Esophagus squamous epithelium (tissue), 5 donors: ENCODE measurements around the gene P2RY12. TPM values are rescaled to one million over a fixed set of nuclear protein-coding genes. Genes with fewer than 3 reads are reported as not detected.

Source experiments
- DNase-seq: peaks from one replicate; lab custom pipeline; 2025; lab: John Stamatoyannopoulos, UW
- H3K27ac ChIP-seq, 4 donors: fragments of 200-600 bp; sonication (generic); one replicate each; pipeline ENCODE4 v1.5.1; 2016 to 2019; ENCODE audit warnings: mild to moderate bottlenecking in 1 of 4
- H3K27me3 ChIP-seq, 4 donors: fragments of 200-600 bp; sonication (generic); 1 replicate in 3 of 4; 2 replicates in 1 of 4; pipeline versions ENCODE4 v1.5.1 to v1.6.0; 2017 to 2021; ENCODE audit warnings: antibody characterized with exemption in 1 of 4
- H3K36me3 ChIP-seq, 3 donors: fragments of 200-600 bp; sonication (generic); one replicate each; pipeline ENCODE4 v1.5.1; 2016 to 2019
- H3K4me1 ChIP-seq, 3 donors: fragments of 200-600 bp; sonication (generic); one replicate each; pipeline ENCODE4 v1.5.1; 2017 to 2019
- H3K4me3 ChIP-seq, 4 donors: fragments of 200-600 bp; sonication (generic); 1 replicate in 3 of 4; 2 replicates in 1 of 4; pipeline ENCODE4 v1.5.1; 2016 to 2019; ENCODE audit warnings: mild to moderate bottlenecking in 2 of 4, moderate library complexity in 1 of 4
- H3K9me3 ChIP-seq, 3 donors: fragments of 200-600 bp; sonication (generic); one replicate each; pipeline ENCODE4 v1.5.1; 2016 to 2019
- CTCF ChIP-seq, 6 experiments: fragments of 450-650 bp in 4 of 6; fragments of 200-600 bp in 2 of 6; sonication (generic) in 2 of 6; IDR thresholded peaks; one replicate each; pipeline ENCODE4 v1.5.1; 2016 to 2019; ENCODE audit warnings: antibody characterized with exemption in 6 of 6, mild to moderate bottlenecking in 4 of 6, moderate library complexity in 4 of 6
- POLR2A ChIP-seq, 4 donors: fragments of 450-650 bp; IDR thresholded peaks; one replicate each; pipeline ENCODE4 v1.6.1; 2017; ENCODE audit warnings: antibody characterized with exemption in 4 of 4, mild to moderate bottlenecking in 4 of 4, moderate library complexity in 3 of 4
- WGBS, 2 donors: methylation state at CpG; one replicate each; pipeline ENCODE4 v1.1.5; 2018; 5-methylcytosine and 5-hydroxymethylcytosine counted together
- intact Hi-C: fragments of 100-400 bp; cut with DNase I; formaldehyde crosslinking; loops from one replicate; pipeline ENCODE4 v1.15.0; 2022
- total RNA-seq, 4 donors: library from RNA; depleted of rRNA; stranded (reverse); fragments of >200 nt; gene quantifications; one replicate each; pipeline ENCODE4 v1.1.0, GENCODE V29; 2016
- donor health status: DM: yes; HTN: yes; CAD: no.

The P2RY12 gene
- total RNA-seq, 4 donors from 2014 or later, result 1.9 to 3.1 TPM; not detected in 2

GRCh38 chr3:151296226-151296625 is 88.3 kb downstream of the P2RY12 start:
- Histone ChIP-seq H3K36me3 (peaks cover 0 to 78% (median 0%) of the 10 kb centered on the region in 3 donors), H3K4me3 (no peak overlapping the region), H3K4me1 (peaks cover 0 to under 1% (median 0%) of the 10 kb centered on the region in 3 donors), H3K27me3 (no peaks in the 10 kb centered on the region), H3K27ac (no peak overlapping the region), H3K9me3 (no peaks in the 10 kb centered on the region)
- DNase-seq, result no peak
- intact Hi-C loops, result no loop called here
- 67 to 88% methylated on average over 3 of the region's 3 CpGs for WGBS, 2 donors
- TF ChIP-seq POLR2A (IDR thresholded peaks at IDR 0.05) (no peak), CTCF (IDR thresholded peaks at IDR 0.05) (no peak)

GRCh38 chr3:151293127-151293526 is 91.4 kb downstream of the P2RY12 start:
- TF ChIP-seq CTCF (IDR thresholded peaks at IDR 0.05), result no peak
- no peak for TF ChIP-seq POLR2A (IDR thresholded peaks at IDR 0.05)

GRCh38 chr3:151290673-151291072 is 93.9 kb downstream of the P2RY12 start:
- WGBS, 2 donors, result 36 to 41% methylated on average over 3 of the region's 3 CpGs
- H3K27ac ChIP-seq, result no peak overlapping the region
- intact Hi-C loops, result no loop called here
- peaks cover 0 to 3% (median 0%) of the 10 kb centered on the region in 3 donors for H3K4me1 ChIP-seq
- no peak for DNase-seq
- H3K36me3 ChIP-seq, result peaks cover 0 to 28% (median 0%) of the 10 kb centered on the region in 3 donors
- TF ChIP-seq POLR2A (IDR thresholded peaks at IDR 0.05) (no peak), CTCF (IDR thresholded peaks at IDR 0.05) (peak in 5 of 6 experiments; percentile 22 to 66 (median 41))
- no peaks in the 10 kb centered on the region for H3K27me3 ChIP-seq
- H3K9me3 ChIP-seq, result no peaks in the 10 kb centered on the region
- H3K4me3 ChIP-seq, result no peak overlapping the region

More at GRCh38 chr3:151293127-151293526, 91.4 kb downstream of the P2RY12 start:
- DNase-seq, result no peak
- no peaks in the 10 kb centered on the region for H3K27me3 ChIP-seq
- H3K4me1 ChIP-seq, result no peaks in the 10 kb centered on the region
- intact Hi-C loops, result no loop called here
- no peak overlapping the region for H3K4me3 ChIP-seq
- WGBS, 2 donors, result 40 to 56% methylated on average over 6 of the region's 6 CpGs
- H3K36me3 ChIP-seq, result peaks cover 0 to 49% (median 0%) of the 10 kb centered on the region in 3 donors
- H3K27ac ChIP-seq, result no peak overlapping the region
- no peaks in the 10 kb centered on the region for H3K9me3 ChIP-seq

- peaks cover 0 to 16% (median 0%) of the 10 kb centered on the region in 3 donors for H3K36me3 ChIP-seq
- TF ChIP-seq POLR2A (IDR thresholded peaks at IDR 0.05) (no peak), CTCF (IDR thresholded peaks at IDR 0.05) (no peak)
- H3K4me3 ChIP-seq, result no peak overlapping the region
- no peaks in the 10 kb centered on the region for H3K27me3 ChIP-seq
- H3K27ac ChIP-seq, result no peak overlapping the region
- H3K9me3 ChIP-seq, result no peaks in the 10 kb centered on the region
- peaks cover 0 to 6% (median 0%) of the 10 kb centered on the region in 3 donors for H3K4me1 ChIP-seq
- 6 to 75% methylated on average over 3 of the region's 3 CpGs for WGBS, 2 donors
- DNase-seq, result no peak
- intact Hi-C loops, result no loop called here
These were observed 95.1 kb downstream of the P2RY12 start for GRCh38 chr3:151289445-151289844.

Other genes with a start within 250 kb of the P2RY12 start
- gene GPR171, start 181.5 kb downstream of the P2RY12 start, total RNA-seq, result 1 to 10 TPM in 3 of 4 donors, under 1 TPM in 1; 0.59 to 2.7 (median 2.1) TPM
- 10 to 100 TPM in 1 of 4 donors, 1 to 10 TPM in 2, under 1 TPM in 1; 0.19 to 15.4 (median 3.2) TPM for gene P2RY14, start 106.2 kb downstream of the P2RY12 start, total RNA-seq
- 10 to 100 TPM; 37.8 to 55.1 (median 46.0) TPM for gene GPR87, start 67.9 kb downstream of the P2RY12 start, total RNA-seq
- gene P2RY13, start 55.2 kb downstream of the P2RY12 start, total RNA-seq, result 1 to 10 TPM in 2 of 4 donors, under 1 TPM in 1, not detected in 1; 0.18 to 3.1 (median 1.2) TPM
- 10 to 100 TPM in 1 of 4 donors, 1 to 10 TPM in 1, under 1 TPM in 2; 0.45 to 10.7 (median 1.3) TPM for gene IGSF10, start 76.3 kb upstream of the P2RY12 start, total RNA-seq